Sciatic nerve (tissue), 2 donors: Measurements from ENCODE around the gene IL34. TPM values are rescaled to one million over a fixed set of nuclear protein-coding genes. Genes with fewer than 3 reads are reported as not detected.
"Not testable (repeated sequence)": the region's sequence is repeated elsewhere in the genome, so short reads cannot be mapped to it uniquely, and the experiment has no call there.

ENCODE experiments used
- ATAC-seq: fragments of 200-7000 bp; cut with Tn5 transposase; one replicate; pipeline ENCODE4 v1.9.1; 2020; ENCODE audit warnings: mild to moderate bottlenecking, moderate library complexity
- DNase-seq: peaks from one replicate; pipeline ENCODE4 v3.0.0-alpha.2; 2020; ENCODE audit warnings: low spot score
- intact Hi-C: fragments of 100-400 bp; cut with DNase I; formaldehyde crosslinking; loops from one replicate; pipeline ENCODE4 v1.14.2; 2022
- total RNA-seq: library from RNA; stranded (reverse); fragmentation: NEBNext Ultra II Directional; extraction: Animal tissue kit (Norgen Biotek cat#: 25700); gene quantifications from one replicate; pipeline ENCODE4 v1.2.1, GENCODE V29; 2021
- donor health status: DM: no; HTN: no; CAD: no.
- donor health status: DM: no; HTN: no; CAD: no.

Gene IL34
- 64.0 TPM for total RNA-seq

DNA sequence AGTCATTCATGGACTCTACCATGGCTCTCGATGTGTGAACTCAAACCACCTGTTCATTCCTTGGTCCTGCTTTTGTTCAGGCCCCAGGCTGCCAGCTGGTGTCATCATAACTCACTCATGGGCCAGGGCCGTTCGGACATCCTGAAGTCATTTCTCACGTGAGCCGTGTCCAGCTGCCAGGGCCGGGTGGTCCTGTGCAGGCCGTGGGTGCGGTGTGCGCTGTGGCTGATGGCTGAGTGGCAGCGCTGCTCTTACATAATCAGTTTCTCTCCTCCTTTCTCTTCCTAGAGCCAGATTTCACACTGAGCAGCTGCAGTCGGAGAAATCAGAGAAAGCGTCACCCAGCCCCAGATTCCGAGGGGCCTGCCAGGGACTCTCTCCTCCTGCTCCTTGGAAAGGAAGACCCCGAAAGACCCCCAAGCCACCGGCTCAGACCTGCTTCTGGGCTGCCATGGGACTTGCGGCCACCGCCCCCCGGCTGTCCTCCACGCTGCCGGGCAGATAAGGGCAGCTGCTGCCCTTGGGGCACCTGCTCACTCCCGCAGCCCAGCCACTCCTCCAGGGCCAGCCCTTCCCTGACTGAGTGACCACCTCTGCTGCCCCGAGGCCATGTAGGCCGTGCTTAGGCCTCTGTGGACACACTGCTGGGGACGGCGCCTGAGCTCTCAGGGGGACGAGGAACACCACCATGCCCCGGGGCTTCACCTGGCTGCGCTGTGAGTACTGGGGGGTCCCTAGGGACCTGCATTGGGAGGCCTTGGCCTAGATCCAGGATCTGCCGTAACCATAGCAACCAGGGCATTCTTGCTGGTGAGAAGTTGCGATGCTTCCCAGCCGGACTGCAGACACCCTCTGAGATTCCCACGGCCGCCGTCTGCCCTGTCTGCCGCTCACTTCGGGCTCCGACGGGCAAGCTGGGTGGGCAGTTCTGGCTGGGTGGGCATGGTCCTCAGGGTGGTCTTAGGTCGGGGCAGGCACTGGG, at the start of gene IL34:
Gene IL34, plus strand, starts transcription at position 300 of the 982 bp plus-strand sequence. Its CDS starts 389 bp downstream, at position 689.
- intact Hi-C loops: loop anchor here (10.0 kb wide), 1 partner anchor 72 kb away; no protein-coding TSS in a partner anchor
- ATAC-seq (peak; percentile 64), DNase-seq (peak; percentile 64)

DNA sequence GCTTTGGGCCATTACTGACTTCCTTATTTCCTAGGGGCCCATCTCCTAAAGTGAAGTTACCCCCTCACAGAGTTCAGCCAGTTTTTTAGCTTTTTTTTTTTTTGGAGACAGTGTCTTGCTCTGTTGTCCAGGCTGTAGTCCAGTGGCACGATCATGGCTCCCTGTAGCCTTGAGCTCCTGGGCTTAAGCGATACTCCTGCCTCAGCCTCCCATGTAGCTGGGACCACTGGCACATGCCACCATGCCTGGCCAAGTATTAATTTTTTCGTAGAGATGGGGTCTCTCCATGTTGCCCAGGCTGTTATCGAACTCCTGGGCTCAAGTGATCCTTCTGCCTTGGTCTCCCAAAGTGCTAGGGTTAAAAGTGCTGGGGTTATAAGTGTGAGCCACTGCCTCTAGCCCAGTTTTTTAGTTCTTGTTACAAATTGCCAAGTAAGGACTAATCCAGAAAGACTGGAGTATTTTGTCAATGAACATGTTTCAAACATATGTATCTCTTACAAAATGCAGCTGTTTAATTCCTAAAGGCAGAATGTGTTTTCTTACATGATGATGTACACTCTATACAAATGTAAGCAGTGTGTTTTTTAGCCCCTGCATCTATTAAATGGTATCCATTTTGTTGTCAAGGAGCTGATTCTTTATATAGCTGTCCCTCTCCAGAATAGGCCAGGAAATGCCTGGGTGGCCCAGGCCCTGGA, 49.1 kb upstream of the IL34 start:
- no peak for DNase-seq
- ATAC-seq: no peak
- intact Hi-C loops: no loop called here

DNA sequence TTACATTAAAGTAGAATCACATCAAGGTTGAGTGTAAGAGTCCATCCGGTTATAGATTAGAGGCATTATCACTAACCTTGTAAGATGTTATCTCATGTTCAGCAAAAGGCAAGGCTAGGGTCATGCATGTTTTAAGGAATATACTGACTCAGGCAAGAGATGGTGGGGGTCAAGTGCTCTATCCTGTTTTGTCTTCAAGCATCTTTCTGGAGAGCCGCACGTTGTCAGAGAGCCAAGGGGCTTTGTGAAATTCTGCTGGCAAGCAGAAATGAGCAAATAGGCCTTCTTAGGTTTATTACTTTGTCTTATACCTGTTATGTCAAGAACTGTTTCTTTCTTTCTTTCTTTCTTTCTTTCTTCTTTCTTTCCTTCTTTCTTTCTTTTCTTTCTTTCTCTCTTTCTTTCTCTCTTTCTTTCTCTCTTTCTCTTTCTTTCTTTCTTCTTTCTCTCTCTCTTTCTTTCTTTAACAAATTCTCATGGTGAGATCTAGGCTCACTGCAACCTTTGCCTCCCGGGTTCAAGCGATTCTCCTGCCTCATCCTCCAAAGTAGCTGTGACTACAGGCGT, 47.3 kb upstream of the IL34 start:
- intact Hi-C loops: no loop called here
- DNase-seq (no peak), ATAC-seq (no peak)

DNA sequence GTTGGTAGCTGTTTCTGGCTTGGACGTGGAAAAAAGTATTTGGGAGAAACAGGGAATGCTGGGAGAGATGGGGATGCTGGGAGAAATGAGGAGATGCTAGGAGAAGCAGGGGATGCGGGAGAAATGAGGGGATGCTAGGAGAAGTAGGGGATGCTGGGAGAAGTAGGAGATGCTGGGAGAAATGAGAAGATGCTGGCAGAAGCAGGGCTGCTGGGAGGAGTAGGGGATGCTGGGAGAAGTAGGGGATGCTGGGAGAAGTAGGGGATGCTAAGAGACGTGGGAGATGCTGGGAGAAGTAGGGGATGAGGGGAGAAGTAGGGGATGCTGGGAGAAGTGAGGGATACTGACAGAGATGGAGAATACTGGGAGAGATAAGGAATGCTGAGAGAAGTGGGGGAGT, 45.6 kb upstream of the IL34 start:
- ATAC-seq (no peak), DNase-seq (no peak)
- intact Hi-C loops: no loop called here

DNA sequence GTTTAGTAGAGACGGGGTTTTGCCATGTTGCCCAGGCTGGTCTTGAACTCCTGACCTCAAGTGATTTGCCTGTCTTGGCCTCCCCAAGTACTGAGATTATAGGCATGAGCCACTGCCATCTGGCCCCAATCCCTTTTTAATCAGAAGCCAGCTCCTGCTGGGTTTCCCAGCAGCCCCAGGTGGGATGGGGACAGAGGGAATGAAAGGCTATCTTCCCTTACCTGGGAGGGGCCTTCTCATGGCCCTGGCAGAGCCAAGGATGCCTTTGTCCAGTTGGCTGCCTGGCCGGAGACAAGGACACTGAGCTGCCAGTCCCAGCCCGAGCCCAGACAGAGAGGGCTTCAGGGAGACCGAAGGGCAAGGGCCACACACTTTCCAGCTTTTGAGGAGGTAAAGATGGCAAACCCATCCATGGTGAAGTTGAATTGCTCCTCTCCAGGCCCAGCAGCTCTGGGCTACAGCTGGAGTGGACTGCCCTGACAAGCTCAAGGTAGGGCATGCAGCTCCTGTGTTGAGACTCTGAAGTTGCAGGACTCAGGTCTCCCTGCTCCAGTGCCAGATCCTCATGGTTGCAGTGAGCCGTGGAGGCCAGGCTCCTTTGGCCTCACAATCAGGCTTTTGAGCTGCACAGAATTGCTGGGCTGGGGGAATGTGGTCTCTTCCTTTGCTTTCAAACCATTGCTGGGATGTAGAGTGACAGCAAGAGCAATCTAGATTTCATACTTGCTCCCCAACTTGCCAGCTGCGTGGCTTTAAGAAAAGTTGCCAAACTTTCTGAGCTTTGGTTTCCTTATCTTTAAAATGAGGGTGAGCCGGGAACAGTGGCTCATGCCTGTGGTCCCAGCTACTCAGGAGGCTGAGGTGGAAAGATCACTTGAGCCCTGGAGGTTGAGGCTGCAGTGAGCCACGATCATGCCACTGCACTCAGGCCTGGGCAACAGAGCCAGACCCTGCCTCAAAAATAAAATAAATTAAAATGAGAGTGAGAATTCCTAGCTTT, 44.5 kb upstream of the IL34 start:
- no peak for DNase-seq
- ATAC-seq: no peak
- intact Hi-C loops: no loop called here

DNA sequence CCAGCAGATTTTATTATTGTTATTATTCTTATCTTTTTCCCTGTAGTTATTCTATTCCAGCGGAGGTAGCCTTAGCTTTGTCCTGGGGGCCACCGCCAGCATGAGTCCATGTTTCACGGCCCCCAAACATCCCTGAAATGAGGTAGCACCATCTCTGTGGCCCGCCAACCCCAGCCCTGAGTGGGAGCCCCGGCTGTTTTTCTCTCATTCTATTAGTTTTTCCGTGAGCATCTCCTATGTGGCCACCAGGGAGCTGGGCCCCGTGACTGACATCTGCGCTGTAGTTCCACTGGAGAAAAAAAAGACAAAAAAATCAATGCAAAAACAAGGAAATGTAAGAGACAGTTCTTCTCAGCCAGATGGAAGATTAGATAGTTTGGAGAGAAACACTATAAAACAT, 43.5 kb upstream of the IL34 start:
- intact Hi-C loops: no loop called here
- peak; percentile 37 for DNase-seq
- no peak for ATAC-seq

DNA sequence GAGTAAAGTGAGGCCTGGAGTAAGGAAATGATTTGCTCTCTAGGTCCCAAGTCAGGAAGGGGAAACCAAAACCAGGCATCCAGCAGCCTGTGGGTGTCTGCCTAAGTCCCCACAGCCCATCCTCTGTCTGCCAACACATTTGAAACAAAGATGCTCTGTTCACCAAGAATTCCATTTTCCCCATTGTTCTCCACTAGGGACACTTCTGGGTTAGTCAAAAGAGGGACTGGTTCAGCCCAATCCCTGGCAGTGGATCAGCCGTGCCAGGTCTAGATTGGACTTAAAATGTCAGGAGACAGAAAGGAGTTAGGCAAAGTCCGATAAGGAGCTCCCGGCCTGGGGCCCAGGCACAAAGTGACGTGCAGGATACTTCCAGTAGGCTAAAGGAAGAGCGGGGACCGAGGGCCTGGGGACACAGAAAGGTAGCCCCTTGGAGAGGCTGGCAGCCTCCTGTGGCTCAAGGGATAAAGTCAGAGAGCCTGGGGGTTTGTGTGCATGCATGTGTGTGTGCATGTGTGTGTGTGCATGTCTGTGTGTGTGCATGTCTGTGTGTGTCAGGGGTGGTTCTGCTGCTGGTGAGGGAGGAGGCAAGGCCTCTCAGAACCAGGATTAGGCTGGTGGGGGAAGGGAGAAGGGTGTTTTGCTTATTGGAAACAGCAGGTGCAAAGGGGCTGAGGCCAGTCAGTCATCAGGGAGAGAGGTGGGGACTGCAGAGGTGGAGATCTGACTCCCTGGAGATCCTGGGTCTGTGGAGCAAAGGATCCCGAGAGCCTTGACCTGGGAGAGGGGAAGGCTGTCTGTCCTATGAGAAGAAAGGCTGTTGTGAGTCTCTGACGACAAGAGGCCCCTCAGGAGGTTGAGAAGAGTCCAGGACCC, 41.7 kb upstream of the IL34 start:
- intact Hi-C loops: no loop called here
- ATAC-seq (peak; percentile 77), DNase-seq (peak; percentile 57)

DNA sequence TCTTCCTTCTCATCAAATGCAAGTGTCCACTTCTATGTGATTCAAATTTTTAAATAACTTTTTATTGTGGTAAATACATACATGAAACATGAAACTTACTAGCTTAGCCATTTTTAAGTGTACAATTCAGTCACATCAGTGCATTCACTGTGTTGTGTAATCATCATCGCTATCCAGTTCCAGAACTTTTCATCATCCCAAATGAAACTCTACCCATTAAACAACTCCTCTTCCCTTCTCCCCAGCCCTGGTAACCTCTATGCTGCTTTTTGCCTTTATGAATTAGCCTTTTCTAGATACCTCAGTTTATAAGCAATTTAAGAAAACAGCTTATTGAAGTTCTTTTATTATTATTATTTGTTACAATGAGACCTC, 41.1 kb upstream of the IL34 start:
- peak; percentile 77 for ATAC-seq
- no peak for DNase-seq
- intact Hi-C loops: no loop called here

DNA sequence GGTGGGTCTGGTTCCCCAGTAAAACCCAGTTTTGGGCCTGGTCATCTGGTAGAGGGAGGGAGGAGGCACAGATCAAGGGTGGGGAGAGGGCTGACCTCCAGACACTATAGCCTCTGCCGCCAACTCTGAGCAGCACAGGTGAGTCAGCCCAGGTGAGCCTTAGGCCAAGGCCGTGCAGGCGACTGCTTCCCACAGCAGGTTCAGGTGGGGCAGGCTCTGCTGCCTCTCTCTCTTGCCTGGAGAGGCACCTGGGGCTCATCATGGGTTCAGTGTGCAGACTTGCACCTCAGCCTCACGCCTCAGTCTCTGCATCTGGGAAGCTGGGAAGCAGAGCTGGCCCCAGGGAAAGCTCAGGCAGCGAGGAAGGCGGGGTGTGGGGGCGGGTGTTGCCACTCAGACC, 37.8 kb upstream of the IL34 start:
- intact Hi-C loops: no loop called here
- ATAC-seq (no peak), DNase-seq (peak; percentile 48)

DNA sequence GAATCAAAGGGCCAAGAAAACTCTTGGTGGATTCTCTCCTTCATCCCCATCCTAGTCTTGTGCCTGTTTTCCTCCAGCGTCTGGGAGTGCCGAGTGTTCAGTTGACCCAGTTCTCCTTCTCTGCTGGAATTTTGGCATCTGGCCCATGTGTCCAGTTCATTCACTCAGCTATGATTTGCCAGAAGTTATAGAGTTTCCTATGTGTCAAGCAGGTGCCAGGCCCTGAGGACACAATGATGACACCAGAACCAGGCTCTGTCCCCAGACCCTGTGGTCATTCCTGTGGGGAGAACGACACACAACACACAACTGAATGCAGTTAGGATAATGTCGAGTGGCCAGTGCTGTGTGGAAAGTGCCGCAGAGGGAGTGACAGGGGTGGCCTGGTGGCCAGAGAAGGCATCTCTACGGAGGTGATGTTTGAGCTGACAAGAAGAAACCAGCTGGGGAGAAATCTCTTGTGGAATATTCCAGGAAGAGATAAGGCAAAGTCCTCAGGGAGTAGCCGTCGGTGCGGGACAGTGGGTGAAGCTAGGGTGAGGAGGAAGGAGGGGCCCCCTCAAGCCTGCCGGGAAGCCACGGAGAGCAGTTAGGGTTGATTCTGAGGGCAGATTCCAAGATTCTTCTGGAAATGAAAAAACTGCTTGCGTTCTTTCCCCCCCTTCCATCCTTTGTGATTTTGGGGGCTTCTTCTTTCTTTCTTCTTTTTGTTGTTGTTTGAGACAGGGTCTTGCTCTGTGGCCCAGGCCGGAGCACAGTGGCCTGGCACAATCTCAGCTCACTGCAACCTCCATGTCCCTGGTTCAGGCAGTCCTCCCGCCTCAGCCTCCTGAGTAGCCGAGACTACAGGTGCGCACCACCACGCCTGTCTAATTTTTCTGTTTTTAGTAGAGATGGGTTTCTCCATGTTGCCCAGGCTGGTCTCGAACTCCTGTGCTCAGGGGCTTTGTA, 35.8 kb upstream of the IL34 start:
- peak; percentile 56 for ATAC-seq
- peak; percentile 72 for DNase-seq

DNA sequence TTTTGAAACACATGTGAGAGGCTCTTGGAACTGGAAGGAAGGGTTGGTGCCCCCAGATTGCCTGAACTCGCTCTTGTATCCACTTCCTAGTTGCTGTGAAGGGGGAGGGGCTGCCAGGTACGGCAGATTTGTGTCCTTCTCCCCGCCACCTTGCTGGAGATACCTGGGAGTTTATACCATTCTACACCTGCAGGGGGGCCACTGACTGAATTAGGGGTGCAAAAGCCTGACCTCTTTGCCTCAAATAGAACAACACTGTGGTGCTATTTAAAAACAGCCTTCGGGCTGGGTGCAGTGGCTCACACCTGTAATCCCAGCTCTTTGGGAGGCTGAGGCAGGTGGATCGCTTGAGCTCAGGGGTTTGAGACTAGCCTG, 35.1 kb upstream of the IL34 start:
- intact Hi-C loops: no loop called here
- ATAC-seq: no peak
- peak; percentile 45 for DNase-seq

More for the DNA sequence above, 35.8 kb upstream of the IL34 start:
- intact Hi-C loops: no loop called here

DNA sequence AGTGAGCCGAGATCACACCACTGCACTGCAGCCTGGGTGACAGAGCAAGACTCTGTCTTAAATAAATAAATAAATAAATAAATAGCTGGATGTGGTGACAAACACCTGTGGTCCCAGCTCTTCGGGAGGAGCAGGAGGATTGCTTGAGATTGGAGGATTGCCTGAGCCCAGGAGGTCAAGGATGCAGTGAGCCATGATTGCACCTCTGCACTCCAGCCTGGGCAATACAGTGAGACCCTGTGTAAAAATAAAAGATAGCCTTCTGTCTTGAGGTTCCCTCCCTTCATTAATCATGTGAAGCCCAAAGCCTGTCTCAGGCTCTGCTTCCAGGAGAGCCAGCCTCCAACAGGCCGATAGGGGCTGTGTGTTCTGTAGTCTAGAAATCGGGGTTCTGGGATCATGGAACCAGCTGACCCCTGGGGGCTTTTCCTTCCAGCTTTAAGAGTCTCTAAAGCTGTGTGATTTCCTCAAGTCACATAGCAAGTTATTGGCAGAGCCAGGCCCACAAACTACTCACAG, 34.5 kb upstream of the IL34 start:
- intact Hi-C loops: no loop called here
- ATAC-seq (no peak), DNase-seq (peak; percentile 8)

DNA sequence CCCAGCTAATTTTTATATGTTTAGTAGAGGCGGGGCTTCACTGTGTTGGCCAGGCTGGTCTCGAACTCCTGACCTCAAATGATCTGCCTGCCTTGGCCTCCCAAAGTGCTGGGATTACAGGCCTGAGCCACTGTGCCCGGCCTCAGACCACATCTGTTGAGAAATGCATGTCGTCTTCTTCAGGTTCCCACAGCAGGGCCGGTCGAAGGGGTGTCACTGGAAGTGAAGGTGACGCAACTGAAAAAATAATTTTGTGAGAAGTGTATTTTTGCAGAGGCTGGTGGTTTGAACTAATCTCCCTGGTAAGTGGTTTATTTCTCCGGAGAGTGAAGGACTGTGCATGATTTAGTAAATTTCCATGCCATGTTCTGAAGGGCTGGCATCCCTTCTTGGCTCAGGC, 33.4 kb upstream of the IL34 start:
- DNase-seq: peak; percentile 47
- intact Hi-C loops: no loop called here
- no peak for ATAC-seq

DNA sequence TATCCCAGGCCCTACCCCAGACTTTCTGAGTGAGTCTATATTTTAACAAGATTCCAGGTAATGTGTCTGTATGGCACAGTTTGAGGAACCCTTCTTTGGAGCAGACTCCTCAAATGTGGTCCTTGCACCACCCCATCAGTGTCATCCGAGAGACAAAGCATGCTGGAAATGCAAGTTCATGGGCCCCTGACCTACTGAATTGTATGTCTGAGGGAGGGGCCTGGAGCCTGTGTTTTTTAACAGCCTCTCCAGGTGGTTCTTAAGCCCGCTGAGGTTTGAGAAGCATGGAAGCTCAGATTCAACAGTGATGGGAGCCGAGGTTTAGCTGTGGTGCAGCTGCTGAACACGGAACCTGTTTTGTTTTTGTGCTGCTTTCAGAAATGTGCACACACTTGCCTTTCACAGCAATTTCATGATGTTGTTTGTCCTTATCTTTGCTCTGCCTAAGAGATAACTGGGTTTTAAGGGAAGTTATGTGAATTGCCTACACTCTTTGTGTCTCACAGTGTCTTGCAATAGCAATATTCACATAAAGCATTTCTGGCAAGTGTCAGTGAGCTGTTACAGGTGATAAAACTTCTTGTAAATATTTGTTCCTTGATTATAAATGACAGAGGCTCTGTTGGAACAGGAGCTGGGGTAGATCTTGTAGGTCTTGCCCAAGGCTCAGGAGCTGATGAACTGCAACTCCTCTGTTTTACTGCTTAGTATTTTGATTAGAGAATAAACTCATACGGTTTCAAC, 32.0 kb upstream of the IL34 start:
- DNase-seq (peak; percentile 40), ATAC-seq (no peak)
- intact Hi-C loops: no loop called here

DNA sequence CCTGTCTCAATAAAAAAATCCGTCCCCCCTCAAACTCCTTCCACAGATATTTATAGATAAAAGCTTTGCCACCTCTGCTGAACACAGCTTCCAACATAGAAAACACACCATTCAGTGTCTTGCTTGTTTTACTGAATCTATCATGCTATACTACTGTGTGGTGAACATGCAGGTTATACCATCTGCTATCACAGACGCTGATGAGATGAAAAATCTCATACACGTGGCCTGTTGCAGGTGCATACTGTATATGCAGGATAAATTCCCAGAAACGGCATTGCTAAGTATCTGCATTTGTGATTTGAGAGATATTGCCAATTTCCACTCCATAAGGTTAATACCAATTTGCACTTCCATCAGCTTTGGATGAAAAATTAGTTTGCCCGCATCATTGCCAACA, 30.4 kb upstream of the IL34 start:
- intact Hi-C loops: no loop called here
- DNase-seq (no peak), ATAC-seq (no peak)

DNA sequence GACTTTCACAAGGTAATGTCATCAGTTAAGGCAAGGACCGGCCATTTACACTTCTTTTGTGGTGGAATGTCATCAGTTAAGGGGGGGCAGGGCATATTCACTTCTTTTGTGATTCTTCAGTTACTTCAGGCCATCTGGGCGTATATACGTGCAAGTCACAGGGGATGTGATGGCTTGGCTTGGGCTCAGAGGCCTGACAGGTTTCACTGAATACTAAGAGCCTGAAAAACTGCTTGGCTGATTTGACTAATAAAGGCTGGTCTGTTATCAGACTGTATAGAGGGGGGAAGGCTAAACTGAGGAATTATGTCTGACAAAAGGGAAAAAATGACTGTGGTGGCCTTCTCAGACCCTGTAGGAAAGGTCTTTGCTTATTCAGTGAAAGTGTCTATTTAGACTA, 24.5 kb upstream of the IL34 start:
- DNase-seq, ATAC-seq, intact Hi-C loops: not testable (repeated sequence)
